Renal pelvis (tissue), 4 donors: ENCODE measurements around the gene HP1BP3. TPM values are rescaled to one million over a fixed set of nuclear protein-coding genes. Genes with fewer than 3 reads are reported as not detected.
"Not testable (repeated sequence)": the region's sequence is repeated elsewhere in the genome, so short reads cannot be mapped to it uniquely, and the experiment has no call there.

Source experiments
- DNase-seq: peaks from one replicate; pipeline ENCODE4 v3.0.0-alpha.2; 2013
- polyA plus RNA-seq, 3 donors: library from polyadenylated mRNA; unstranded; fragments of 120-200 nt; gene quantifications; one replicate each; pipeline ENCODE4 v1.2.1, GENCODE V29; 2013; ENCODE audit not compliant: insufficient read length in 3 of 3

HP1BP3 gene
- polyA plus RNA-seq, 3 donors: 236 to 390 (median 374) TPM

DNA sequence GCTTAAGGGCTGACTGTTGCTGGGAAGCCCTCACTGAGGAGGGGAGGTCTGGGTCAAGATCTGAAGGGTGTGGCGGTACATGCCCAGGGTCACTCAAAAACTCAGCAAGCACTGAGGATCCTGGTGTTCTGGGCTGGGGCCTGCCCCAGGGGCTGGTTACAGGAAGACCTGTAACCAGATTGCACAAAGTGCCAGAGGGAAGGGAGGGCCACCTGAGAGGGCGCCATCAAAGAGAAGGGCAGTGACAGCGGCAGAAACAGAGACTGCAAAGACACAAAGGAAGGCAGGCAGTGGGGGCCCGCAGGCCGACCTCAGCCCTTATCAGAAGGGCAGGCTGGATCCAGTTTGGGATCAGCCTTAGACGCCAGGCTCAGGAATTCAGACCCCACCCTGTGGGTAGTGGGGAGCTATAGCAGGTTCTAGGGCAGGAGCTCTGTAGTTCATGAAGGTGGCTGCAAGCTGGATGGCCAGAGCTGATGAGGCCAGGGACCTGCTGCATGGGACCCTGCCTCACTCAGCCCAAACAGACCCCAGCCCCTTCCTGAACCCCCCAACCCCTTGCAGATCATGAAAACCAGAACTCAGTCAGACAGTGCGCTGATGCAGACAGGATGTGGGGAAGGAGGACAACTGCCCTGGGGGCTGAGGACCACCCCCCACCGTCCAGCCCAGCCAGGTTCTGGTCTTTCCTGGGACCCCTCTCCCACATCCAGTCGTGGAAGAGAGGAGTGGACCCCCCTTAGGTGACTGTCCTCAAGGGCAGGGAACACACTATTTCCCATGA, 58.5 kb downstream of the HP1BP3 start:
- DNase-seq: no peak

DNA sequence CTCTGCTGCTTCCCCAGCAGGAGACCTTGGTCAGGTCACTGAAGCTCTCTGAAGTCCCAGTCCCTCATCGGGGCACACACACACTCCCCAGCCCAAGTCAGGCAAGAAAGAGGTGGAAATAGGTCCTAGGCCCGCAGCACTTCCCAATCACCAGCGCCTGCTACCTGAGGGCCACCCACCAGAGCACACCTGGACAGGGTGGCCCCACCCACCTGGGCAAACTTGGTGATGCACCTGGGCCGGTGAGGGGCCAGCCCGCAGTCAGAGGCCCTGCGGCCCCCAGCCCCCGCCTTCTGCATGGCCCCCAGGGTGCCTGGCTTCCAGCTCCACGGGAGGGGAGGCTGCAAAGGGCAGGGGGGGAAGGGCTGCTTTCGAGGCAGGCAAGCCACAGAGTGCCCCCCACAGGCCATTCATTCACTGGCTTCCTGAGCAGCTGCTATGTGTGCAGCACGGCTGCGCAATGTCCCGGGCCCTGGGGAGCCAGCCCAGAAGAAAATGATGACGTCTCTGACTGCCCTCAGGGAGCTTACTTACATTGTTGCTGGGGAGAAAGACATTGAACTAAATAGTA, 59.3 kb downstream of the HP1BP3 start:
- no peak for DNase-seq

DNA sequence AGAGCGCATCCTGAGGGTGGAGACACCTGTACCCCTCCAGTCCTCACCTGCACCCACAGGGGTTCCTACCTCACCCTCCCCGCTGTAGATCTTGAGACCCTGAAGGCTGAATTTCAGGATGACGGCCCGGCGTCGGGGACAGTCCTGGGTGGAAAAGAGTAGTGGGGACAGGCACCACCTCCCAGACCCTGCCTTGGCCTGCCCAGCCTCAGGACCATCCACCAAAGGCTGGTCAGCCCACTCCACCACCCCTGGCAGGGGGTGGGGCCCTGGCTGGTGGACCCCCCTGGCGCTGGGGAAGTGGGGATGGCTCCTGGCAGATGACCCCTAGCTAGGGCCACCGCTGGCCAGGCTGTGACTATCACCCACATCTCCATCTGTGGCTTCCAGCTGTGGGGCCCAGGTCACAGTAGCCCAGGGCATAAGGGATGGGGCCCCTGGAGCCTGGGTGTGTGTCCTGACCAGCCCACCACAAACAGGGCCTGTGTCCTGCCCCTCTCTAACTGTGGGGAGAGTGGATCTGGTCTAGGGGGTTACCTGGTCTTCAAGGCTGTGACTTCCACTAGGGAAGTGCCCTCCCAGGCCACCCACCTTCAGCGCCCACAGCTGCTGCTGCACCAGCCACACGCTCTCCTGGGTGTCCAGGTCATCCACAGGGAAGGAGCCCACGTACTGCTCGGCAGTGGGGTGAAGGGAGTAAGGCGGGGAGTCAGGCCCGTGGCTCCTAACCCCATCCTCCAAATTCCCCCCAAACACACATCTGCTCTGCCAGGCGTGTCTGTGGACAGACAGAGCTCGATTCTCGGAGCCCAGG, 60.0 kb downstream of the HP1BP3 start:
- no peak for DNase-seq

DNA sequence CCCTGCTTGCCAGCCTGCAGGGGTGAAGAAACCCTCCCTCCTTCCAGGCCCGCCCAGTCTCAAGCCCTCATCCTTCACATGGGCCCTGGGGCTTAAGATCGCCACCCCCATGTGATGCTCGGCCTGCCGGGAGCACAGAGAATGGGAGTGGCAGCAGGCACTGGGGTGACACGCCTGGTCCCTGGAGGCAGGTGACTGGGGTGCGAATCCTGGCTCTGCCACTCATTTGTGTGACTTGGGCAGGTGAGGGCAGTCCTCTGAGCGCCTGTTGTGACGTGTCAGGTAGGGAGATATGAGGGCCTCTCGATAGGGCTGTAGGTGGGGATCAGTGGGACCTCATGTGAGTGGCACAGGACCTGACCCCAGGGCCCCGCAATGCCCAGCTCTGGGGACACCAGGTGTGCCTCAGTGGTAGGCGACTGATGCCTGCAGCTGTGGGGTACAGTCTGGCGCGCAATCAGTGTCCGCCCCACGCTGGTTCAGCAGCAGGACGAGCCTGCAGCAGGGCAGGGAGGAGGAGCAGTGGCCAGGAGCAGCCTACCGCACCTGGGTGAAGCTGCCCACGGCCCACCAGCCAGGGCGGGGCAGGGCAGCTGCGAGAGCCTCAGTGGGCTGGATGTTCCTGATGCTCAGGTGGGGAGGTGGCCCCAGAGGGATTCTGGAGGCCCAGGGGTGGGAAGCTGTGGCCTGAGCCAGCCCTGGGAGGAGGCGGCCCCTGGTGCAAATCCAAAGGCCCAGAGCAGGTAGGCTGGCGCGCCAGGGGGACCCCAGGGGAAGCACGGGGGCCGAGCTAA, 60.8 kb downstream of the HP1BP3 start:
- DNase-seq: no peak

DNA sequence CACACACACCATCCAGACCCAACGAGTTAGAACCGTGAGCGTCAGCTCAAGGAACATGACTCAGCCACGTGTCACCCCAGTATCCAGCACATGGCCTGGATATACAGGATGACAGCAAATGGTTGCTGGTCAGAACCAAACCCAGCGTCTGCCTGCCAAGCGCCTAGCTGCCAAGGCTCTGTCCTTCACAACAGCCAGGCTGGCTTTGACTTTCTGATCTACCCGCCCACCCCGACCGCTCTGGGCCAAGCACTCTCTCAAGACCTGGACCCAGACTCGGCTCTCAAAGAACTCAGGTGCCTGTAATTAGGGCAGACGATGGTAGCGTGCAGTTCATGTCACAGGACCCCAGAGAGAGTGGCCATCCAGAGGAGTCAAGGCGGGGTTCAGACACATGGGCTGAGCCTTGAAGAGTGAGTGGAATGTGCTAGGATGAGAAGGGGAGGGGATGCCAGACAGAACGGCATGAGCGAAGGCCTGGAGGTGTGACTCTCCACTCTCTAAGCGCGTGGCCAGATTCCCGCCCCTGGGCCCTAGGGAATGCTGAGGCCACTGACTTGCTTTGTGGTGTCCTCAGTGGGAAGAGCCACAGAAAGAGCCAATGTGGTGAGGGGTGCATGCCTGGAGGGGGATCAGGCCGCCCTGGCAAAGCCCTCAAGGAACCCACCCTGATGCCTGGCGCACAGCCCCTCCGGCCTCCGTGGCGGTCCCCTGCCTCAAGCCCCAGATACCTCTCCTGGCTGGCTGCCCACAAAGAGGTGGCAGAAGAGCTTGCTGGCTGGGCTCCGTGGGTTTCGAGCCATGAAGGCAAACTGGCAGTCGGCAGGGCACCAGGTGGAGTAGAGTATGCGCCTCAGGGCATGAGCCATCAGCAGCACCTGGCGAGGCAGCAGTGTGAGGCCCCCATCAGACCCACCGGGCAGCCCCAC, 61.7 kb downstream of the HP1BP3 start:
- DNase-seq: no peak

DNA sequence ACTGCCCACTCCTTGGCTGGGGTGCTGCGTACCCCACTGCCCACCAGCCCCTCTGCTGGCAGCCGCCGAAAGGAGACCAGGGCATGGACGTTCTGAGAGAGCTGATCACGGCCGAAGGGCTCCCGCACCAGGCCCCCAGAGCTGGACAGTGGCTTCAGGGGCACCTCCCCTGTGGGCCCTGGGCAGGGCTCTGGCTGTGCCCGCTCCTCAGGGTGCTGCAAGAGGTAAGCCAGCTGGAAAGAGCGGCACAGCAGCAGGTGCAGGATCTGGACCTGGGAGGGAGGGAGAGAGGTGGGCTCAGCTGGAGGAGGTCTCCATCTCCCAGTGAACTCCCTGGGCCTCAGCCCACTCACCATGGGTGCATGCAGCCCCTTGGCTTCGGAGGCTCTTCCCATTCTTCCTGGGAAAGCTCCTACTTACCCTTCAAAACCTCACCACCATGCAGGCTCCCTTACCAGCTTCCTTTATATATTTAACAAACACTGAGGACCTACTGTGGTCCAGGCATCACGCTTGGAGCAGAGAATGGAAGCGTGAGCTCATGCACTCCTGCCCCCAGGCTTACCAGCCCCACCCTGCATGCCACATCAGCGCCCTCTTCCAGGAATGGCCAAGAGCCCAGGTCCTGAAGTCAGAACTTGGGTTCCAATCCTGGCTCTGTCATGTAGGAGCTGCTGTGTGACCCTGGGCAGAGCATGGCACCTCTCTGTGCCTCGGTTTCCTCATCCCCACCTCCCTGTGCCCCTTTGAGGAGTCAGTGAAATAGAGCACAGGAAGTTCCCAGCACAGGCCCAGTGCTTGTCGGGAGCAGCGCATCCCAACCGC, 62.5 kb downstream of the HP1BP3 start:
- no peak for DNase-seq

DNA sequence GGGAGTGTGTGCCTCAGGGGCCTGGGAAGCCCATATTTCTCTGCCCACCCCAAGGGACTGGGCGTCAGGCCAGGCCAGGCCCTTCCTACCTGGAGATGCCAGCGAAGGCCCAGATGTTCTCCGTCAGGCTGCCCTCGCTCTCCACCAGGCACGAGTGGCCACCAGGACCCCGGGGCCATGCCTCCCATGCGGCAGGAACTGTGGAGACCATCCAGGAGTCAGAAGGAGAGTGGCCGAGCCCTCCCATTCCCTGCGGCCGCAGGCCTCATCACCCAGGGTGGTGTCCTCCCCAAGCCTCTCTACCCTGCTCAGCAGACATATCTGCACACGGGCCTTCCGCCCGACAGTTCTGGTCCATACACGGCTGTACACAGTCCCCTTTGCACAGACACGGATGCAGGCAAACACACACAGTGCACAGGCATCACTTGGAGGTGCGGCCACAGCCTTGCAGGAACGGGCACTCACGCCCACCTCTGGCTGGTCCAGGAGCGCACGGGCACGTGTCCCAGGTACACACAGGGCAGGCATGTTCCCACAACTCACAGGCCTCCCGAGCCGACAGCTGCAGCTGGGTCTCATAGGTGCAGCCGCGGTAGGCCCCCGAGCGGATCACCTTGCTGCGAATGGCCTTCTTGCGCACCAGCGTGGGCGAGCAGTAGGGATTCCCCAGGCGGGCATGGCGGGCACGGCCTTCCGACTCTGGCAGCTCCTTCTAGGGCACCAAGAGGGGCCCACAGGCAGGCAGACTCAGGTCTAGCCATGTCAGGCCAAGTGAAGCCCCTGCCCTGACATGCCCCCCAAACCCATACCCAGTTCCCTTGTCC, 63.4 kb downstream of the HP1BP3 start:
- no peak for DNase-seq

DNA sequence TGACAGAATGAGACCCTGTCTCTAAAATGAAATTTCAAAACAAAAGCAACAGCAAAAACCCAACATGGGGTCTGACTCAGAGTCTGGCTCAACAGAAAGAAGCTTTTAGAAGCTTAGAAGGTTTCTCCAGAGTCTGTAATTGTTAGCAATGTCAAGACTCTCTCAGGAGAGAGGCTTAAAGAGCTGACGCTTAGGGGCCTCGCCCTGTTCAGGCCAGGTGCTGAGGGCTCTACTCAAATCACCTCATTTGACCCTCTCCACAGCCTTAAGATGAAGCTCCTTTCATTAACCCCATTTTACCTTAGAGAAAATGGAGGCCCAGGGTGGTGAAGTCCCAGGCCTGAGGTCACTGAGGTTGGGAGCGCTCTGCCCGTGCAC, 64.0 kb downstream of the HP1BP3 start:
- no peak for DNase-seq

DNA sequence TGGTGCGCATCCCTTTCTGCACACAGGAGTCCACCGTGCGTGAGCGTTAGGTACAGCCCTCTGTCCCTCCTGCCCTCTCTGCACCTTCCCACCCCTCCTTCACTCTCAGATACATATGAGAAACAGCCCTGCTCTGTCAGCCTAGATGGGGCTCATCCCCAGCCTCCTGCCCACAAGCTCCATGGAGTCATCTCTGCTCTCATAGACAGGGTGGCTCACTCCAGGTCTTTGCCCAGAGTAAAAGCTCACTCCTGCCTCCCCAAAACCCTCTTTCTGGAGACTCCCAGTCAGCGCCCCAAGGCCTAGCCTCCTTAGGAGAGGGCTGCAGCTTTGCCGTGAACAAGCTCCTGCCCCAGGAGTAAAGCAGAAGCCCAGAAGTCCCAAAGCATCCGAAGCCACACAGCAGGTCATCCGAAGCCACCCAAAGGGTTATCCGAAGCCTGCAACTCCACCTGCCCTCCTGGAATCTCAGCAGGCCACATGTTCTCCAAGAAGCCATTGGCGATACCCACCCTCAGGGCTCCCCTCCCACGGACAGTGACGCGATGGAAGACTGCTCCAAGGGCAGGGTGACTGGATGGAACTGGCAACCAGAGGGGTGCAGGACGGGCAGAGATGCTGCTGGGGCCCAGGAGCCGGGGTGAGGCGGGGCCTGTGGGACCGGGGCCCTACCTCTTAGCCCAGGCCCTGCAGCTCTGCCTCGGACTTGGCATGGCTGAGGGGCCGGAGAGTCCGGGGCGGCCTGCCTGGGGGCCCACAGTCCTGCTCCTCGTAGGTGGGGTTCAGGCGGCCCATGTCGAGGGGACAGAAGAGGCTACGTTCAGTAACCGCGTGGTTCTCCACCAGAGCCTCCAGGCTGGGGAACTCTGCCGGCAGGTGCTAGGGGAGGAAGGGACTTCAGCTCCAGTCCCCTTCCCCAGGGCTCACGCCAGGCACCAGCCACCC, 65.7 kb downstream of the HP1BP3 start:
- DNase-seq: no peak

DNA sequence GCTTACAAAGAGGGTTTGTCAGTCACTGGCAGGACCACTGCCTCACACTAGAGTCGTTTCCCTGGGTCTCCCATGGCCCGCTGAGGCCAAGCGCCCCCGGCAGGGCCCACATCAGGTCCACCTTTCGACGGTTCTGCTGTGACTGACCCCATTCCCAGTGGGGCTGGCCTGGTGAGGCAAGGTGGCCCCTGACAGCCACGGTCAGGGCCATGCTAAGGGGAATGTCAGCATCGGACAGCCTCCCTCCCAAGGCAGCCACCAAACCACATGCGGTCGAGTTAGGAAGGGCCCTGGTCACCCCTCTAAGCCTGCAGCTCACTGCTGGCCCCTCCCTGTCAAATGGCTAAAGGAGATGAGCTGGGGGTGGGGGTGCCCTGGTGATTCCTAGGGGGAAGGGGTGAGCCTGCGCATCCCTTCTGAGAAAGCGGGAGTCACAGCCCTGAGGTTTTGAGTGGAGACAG, 66.4 kb downstream of the HP1BP3 start:
- no peak for DNase-seq

DNA sequence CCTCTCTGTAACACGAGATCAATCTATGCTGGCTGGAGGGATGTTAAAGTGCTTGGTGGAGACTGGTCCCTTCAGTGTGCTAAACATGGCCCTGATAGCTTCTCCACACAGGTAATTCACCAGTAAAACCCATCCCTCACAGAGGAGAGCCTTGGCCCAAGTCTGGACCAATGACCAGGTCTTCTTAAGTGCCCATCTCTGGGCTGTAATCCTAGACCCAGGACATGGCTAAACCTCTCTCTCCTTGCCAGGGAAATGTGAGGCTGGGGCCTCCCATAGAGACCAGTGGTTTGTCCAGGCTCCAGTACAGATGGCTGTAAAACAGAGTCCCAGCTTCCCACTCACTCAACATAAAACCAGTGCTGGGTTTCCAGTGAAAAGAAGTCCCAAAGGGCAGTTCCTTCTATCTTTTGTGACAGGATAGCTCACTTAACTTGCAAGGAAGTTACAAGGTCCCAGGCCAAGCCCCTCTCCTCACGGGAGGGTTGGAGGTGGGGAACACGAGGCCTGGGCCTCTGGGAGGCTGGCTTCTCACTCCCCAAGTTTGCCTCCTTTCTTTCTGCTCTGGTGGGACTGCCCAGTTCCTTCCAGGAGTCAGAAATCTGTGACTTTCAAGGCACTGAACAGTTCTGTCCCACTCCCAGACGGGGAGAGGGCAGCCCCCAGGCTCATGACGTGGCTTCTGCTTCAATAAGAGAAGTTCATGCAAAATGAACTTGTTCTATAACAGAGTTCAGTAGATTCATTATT, 67.1 kb downstream of the HP1BP3 start:
- DNase-seq: no peak

DNA sequence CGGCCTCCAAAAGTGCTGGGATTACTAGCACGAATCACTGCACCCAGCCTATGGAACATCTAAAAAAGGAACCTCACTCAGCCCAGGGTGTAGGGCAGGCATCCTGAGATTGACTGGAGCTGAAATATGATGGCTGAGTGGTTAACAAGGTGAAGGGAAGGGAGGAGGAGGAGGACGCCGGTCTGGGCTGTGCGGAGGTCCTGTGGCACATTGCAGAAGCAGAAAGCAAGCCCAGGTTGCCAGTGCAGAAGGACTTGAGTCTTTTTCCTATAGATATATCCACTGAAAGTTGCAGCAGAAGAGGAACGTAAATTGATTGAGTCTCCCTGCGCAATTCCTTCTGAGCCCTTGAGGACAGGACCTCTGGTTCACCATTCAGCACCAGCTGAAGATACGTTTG, 67.8 kb downstream of the HP1BP3 start:
- DNase-seq: no peak

DNA sequence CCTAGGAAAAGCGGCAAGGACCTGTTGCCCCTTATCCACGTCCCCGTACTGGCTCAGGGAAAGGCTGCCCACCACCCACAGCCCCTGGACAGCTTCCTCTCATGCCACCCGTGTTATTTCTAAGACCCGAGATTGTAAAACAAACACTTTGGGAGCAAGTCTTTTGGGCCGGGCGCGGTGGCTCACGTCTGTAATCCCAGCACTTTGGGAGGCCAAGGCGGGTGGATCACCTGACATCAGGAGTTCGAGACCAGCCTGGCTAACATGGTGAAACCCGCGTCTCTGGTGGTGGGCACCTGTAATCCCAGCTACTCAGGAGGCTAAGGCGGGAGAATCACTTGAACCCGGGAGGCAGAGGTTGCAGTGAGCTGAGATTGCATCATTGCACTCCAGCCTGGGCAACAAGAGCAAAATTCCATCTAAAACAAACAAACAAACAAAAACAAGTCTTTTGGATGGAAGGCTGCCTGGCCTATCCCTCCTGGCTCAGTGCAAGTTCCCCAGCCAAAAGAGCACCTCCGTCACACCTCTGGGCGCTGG, 68.7 kb downstream of the HP1BP3 start:
- not testable (repeated sequence) for DNase-seq

DNA sequence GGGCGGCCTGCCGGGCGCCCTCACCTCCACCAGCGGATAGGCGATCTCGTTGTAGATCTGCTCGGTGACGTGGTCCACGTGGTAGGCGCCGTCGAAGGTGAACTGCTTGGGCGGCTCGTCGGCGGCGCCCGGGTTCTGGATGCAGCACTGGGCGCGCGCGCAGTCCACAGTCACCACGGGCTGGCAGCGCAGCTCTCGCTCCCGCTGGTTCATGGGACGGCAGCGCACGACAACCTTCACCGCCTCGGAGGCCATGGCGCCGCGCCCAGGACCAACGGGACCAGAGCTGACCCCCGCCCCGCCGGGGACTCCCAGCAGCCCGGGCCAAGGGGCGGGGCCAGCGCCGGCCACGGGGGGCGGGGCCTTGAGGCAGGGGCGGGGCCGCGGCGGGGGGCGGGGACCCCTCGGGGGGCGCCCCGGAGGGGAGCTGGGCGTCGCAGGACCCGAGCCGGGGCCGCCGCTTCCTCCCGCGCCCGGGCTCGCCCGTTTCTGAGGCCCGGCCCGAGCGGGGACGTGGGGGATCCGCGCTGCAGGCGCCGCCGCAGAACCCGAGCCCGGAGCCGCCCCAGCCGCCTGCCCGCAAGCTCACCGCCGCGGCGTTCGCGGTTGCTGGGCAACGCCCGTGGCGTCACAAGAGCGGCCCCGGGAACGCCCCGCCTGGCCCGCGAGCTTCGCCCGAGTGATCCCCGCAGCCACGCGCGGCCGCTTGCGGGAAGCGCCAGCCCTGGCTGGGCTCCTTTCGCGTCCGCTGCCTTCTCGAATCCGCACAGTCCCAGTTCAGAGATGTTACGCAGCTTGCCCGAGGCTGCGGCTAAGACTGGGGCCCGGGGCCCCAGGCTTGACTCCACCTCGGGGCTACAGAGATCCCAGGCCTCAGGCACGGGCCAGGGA, 69.4 kb downstream of the HP1BP3 start, which contains the start of gene KIF17:
TSS of gene KIF17 (minus strand) at position 556 of the 891 bp plus-strand sequence. CDS start at position 255, 301 bp downstream.
- DNase-seq: peak; percentile 77

DNA sequence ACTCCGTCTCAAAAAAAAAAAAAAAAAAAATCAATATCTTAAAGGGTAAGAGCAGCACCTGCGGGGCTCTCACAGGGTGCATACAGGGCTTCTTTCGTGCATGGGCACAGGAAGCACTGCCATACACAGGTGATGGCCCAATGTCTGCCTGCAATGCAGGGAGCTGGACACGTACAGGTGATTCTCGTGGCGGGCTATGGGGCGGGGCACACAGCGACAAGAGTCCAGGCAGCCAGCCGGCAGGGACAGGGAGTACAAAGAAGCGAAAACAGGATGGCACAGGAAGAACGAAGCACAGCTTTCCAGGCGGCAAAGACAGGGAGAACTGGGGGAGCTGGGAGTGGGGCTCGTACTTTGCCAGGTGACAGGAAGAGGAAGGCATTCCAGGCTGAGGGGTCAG, 70.9 kb downstream of the HP1BP3 start:
- no peak for DNase-seq

DNA sequence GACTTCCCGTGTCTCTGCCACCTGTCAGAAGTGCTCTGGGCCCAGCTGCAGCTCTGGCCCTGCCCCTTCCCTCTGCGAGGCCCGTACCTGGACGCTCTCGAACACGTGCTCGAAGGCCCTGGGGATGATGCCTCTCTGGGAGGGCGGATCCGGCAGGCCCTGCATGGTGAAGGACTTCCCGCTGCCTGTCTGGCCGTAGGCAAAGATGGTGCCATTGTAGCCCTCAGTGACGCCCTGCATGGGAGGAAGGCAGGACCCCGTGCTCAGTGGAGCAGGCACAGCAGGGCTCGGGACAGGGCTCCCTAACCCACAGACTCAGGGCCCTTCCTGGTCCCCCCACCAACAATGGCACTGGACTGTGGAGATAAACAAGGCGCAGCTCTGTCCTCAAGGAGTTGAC, 71.7 kb downstream of the HP1BP3 start:
- DNase-seq: no peak
